ENCODE measurements around the gene REXO4. TPM values are rescaled to one million over a fixed set of nuclear protein-coding genes. Genes with fewer than 3 reads are reported as not detected.

Gene REXO4
- total and polyA plus RNA-seq, 2 donors (not counting 1 experiment from before 2014, with no cell fraction given): 25.0 to 37.1 TPM

- Histone ChIP-seq H4K20me1 (ENCODE audit: control insufficient read depth, insufficient read depth, low read length, poor library complexity, severe bottlenecking) (peaks cover 52% of the 10 kb centered on the region), H3K9ac (ENCODE audit: low read length) (peak overlapping the region; percentile 84), H3K4me1 (ENCODE audit: control insufficient read depth in 2 of 2, insufficient read depth in 2 of 2, low read length in 2 of 2) (peaks cover 31 to 48% of the 10 kb centered on the region in 2 donors), H3K4me3 (ENCODE audit: control extremely low read depth in 1 of 5, extremely low read depth in 1 of 5, insufficient read depth in 1 of 5, low read depth in 2 of 5, low read length in 4 of 5) (peak overlapping the region; percentile 39 to 78 (median 66)), H3K27ac (ENCODE audit: low read length in 2 of 2) (peak overlapping the region; percentile 18 to 91), H3K79me2 (ENCODE audit: control insufficient read depth, insufficient read depth, low read length) (peaks cover 56% of the 10 kb centered on the region), H3K9me3 (ENCODE audit: control extremely low read depth in 1 of 3, control insufficient read depth in 2 of 3, insufficient read depth in 1 of 3, low read length in 2 of 3) (no peaks in the 10 kb centered on the region), H2AFZ (ENCODE audit: insufficient read depth, low read depth, low read length, poor library complexity, severe bottlenecking) (peak overlapping the region; percentile 91), H3K36me3 (replicated peaks in 1 of 2; ENCODE audit: control extremely low read depth in 1 of 2, control insufficient read depth in 1 of 2, extremely low read depth in 1 of 2, insufficient read depth in 2 of 2, low read length in 1 of 2) (peaks cover 0 to 15% of the 10 kb centered on the region in 2 experiments), H3K27me3 (replicated peaks in 1 of 4; ENCODE audit: control extremely low read depth in 1 of 4, control insufficient read depth in 3 of 4, insufficient read depth in 4 of 4, low read length in 3 of 4) (no peaks in the 10 kb centered on the region), H3K4me2 (replicated peaks; ENCODE audit: low read depth, low read length, poor library complexity, severe bottlenecking) (peak overlapping the region; percentile 85)
- Mint-ChIP-seq H3K9me3 (ENCODE audit: insufficient read depth) (no peaks in the 10 kb centered on the region), H3K27me3 (no peaks in the 10 kb centered on the region), H3K4me1 (peaks cover 41% of the 10 kb centered on the region), H3K4me3 (peak overlapping the region; percentile 94), H3K27ac (peak overlapping the region; percentile 84)
- POLR2A ChIA-PET: interaction anchor here (1.0 kb wide), 1 partner anchor 104 kb away, joined by 3 read pairs; the partner anchor contains the start of gene SLC2A6
- intact Hi-C loops (cut with micrococcal nuclease): no loop called here
- WGBS (ENCODE audit: insufficient coverage): under 1% methylated on average over 36 of the region's 39 CpGs
- CTCF ChIA-PET: interaction anchor here (0.7 to 1.4 kb wide), 3 partner anchors 19 to 112 kb away, joined by 3 to 6 read pairs (median 3); partner anchors contain the start of genes SURF1 and SURF2
- DNase-seq (peak; percentile 38), ATAC-seq (ENCODE audit: low read depth) (no peak)
- TF ChIP-seq EZH2 (IDR thresholded peaks at IDR 0.05; ENCODE audit: borderline replicate concordance, insufficient read depth, low read depth, low read length, poor library complexity, severe bottlenecking): no peak
- TF ChIP-seq, protein P1, sequence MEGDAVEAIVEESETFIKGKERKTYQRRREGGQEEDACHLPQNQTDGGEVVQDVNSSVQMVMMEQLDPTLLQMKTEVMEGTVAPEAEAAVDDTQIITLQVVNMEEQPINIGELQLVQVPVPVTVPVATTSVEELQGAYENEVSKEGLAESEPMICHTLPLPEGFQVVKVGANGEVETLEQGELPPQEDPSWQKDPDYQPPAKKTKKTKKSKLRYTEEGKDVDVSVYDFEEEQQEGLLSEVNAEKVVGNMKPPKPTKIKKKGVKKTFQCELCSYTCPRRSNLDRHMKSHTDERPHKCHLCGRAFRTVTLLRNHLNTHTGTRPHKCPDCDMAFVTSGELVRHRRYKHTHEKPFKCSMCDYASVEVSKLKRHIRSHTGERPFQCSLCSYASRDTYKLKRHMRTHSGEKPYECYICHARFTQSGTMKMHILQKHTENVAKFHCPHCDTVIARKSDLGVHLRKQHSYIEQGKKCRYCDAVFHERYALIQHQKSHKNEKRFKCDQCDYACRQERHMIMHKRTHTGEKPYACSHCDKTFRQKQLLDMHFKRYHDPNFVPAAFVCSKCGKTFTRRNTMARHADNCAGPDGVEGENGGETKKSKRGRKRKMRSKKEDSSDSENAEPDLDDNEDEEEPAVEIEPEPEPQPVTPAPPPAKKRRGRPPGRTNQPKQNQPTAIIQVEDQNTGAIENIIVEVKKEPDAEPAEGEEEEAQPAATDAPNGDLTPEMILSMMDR (IDR thresholded peaks at IDR 0.05): no peak
Measured at GRCh38 chr9:133375116-133375723, 42.6 kb downstream of the REXO4 start.

GRCh38 chr9:133374612-133375115 lies 43.1 kb downstream of the REXO4 start:
- intact Hi-C loops (cut with micrococcal nuclease): no loop called here
- peak overlapping the region; percentile 84 for H3K27ac Mint-ChIP-seq
- Histone ChIP-seq H3K4me3 (ENCODE audit: control extremely low read depth in 1 of 5, extremely low read depth in 1 of 5, insufficient read depth in 1 of 5, low read depth in 2 of 5, low read length in 4 of 5) (peak overlapping the region; percentile 39 to 78 (median 66)), H4K20me1 (ENCODE audit: control insufficient read depth, insufficient read depth, low read length, poor library complexity, severe bottlenecking) (peaks cover 58% of the 10 kb centered on the region), H3K4me1 (ENCODE audit: control insufficient read depth in 2 of 2, insufficient read depth in 2 of 2, low read length in 2 of 2) (peaks cover 34 to 53% of the 10 kb centered on the region in 2 donors), H3K9me3 (ENCODE audit: control extremely low read depth in 1 of 3, control insufficient read depth in 2 of 3, insufficient read depth in 1 of 3, low read length in 2 of 3) (no peaks in the 10 kb centered on the region), H3K36me3 (replicated peaks in 1 of 2; ENCODE audit: control extremely low read depth in 1 of 2, control insufficient read depth in 1 of 2, extremely low read depth in 1 of 2, insufficient read depth in 2 of 2, low read length in 1 of 2) (peaks cover 0 to 20% of the 10 kb centered on the region in 2 experiments), H2AFZ (ENCODE audit: insufficient read depth, low read depth, low read length, poor library complexity, severe bottlenecking) (peak overlapping the region; percentile 91), H3K4me2 (replicated peaks; ENCODE audit: low read depth, low read length, poor library complexity, severe bottlenecking) (peak overlapping the region; percentile 85), H3K79me2 (ENCODE audit: control insufficient read depth, insufficient read depth, low read length) (peaks cover 62% of the 10 kb centered on the region), H3K27ac (ENCODE audit: low read length in 2 of 2) (peak overlapping the region; percentile 18 to 91), H3K27me3 (replicated peaks in 1 of 4; ENCODE audit: control extremely low read depth in 1 of 4, control insufficient read depth in 3 of 4, insufficient read depth in 4 of 4, low read length in 3 of 4) (no peaks in the 10 kb centered on the region), H3K9ac (ENCODE audit: low read length) (peak overlapping the region; percentile 84)
- no peaks in the 10 kb centered on the region for H3K9me3 Mint-ChIP-seq (ENCODE audit: insufficient read depth)
- ATAC-seq (ENCODE audit: low read depth) (no peak), DNase-seq (no peak)
- H3K27me3 Mint-ChIP-seq: no peaks in the 10 kb centered on the region
- peak overlapping the region; percentile 94 for H3K4me3 Mint-ChIP-seq
- POLR2A ChIA-PET: interaction anchor here (1.0 kb wide), 1 partner anchor 104 kb away, joined by 3 read pairs; the partner anchor contains the start of gene SLC2A6
- TF ChIP-seq EZH2 (IDR thresholded peaks at IDR 0.05; ENCODE audit: borderline replicate concordance, insufficient read depth, low read depth, low read length, poor library complexity, severe bottlenecking): no peak
- TF ChIP-seq, protein P1 (IDR thresholded peaks at IDR 0.05): no peak
- peaks cover 46% of the 10 kb centered on the region for H3K4me1 Mint-ChIP-seq
- WGBS (ENCODE audit: insufficient coverage): 47% methylated on average over 8 of the region's 12 CpGs
- CTCF ChIA-PET: interaction anchor here (0.7 to 1.4 kb wide), 3 partner anchors 18 to 112 kb away, joined by 3 to 6 read pairs (median 3); partner anchors contain the start of genes SURF1 and SURF2
